Heart left ventricle (tissue), 16 donors: ENCODE data around the gene GOLGA6D. TPM values are rescaled to one million over a fixed set of nuclear protein-coding genes. Genes with fewer than 3 reads are reported as not detected.
"Not testable (repeated sequence)": the region's sequence is repeated elsewhere in the genome, so short reads cannot be mapped to it uniquely, and the experiment has no call there.

Experiments
- ATAC-seq, 4 donors: fragments of 200-7000 bp; cut with Tn5 transposase; one replicate each; pipeline ENCODE4 v1.9.1; 2020 to 2022; ENCODE audit warnings: moderate library complexity in 4 of 4, mild to moderate bottlenecking in 3 of 4, moderate number of reproducible peaks in 1 of 4
- DNase-seq, 5 donors: peaks; one replicate each; pipeline ENCODE4 v3.0.0-alpha.2; 2020
- H3K27ac ChIP-seq, 12 donors: fragments of 200-600 bp; sonication (generic) in 4 of 12; one replicate each; pipeline versions ENCODE4 v1.5.0 to v1.8.0; 2016 to 2022; ENCODE audit warnings: mild to moderate bottlenecking in 2 of 12
- H3K27me3 ChIP-seq, 9 donors: fragments of 200-600 bp; sonication (generic) in 2 of 9; one replicate each; pipeline versions ENCODE4 v1.5.1 to v1.8.0; 2016 to 2022; ENCODE audit warnings: mild to moderate bottlenecking in 3 of 9
- H3K36me3 ChIP-seq, 9 donors: fragments of 200-600 bp; sonication (generic) in 2 of 9; one replicate each; pipeline versions ENCODE4 v1.5.0 to v1.8.0; 2018 to 2022; ENCODE audit warnings: mild to moderate bottlenecking in 2 of 9
- H3K4me1 ChIP-seq, 12 donors: fragments of 200-600 bp; sonication (generic) in 4 of 12; one replicate each; pipeline versions ENCODE4 v1.5.0 to v1.8.0; 2016 to 2022; ENCODE audit warnings: mild to moderate bottlenecking in 3 of 12
- H3K4me3 ChIP-seq, 12 donors: fragments of 200-600 bp; sonication (generic) in 4 of 12; one replicate each; pipeline versions ENCODE4 v1.5.0 to v1.8.0; 2017 to 2022; ENCODE audit warnings: mild to moderate bottlenecking in 9 of 12, moderate library complexity in 4 of 12
- H3K9me3 ChIP-seq, 12 donors: fragments of 200-600 bp; sonication (generic) in 4 of 12; one replicate each; pipeline versions ENCODE4 v1.5.0 to v1.8.0; 2016 to 2022; ENCODE audit warnings: mild to moderate bottlenecking in 1 of 12
- CTCF ChIP-seq, 12 donors: fragments of 200-600 bp; sonication (generic) in 4 of 12; IDR thresholded peaks; one replicate each; pipeline versions ENCODE4 v1.5.0 to v1.8.0; 2018 to 2022; ENCODE audit warnings: antibody characterized with exemption in 12 of 12, mild to moderate bottlenecking in 5 of 12
- POLR2A ChIP-seq, 2 donors: fragments of 450-650 bp; IDR thresholded peaks; one replicate each; pipeline ENCODE4 v1.6.1; 2017; ENCODE audit warnings: antibody characterized with exemption in 2 of 2, mild to moderate bottlenecking in 2 of 2, moderate library complexity in 2 of 2
- WGBS, 4 donors: extraction: QIAGEN DNeasy Blood & Tissue Kit in 2 of 4; methylation state at CpG; one replicate each; pipeline versions ENCODE4 v1.1.5 to v1.1.7; 2013 to 2018; 5-methylcytosine and 5-hydroxymethylcytosine counted together
- intact Hi-C, 10 donors: fragments of 100-400 bp; cut with DNase I; formaldehyde crosslinking; loops; one replicate each; pipeline versions ENCODE4 v1.11.1 to v1.14.2; 2022
- polyA plus RNA-seq, 2 donors: library from polyadenylated mRNA; stranded (reverse); fragments of 200-250 nt; gene quantifications; one replicate each; pipeline ENCODE4 v1.2.3, GENCODE V29; 2013
- total RNA-seq, 9 donors: library from RNA; depleted of rRNA in 2 of 9; stranded (reverse); fragments of >200 nt in 2 of 9; fragmentation: NEBNext Ultra II Directional in 3 of 9; extraction: Animal tissue kit (Norgen Biotek cat#: 25700) in 3 of 9; gene quantifications; one replicate each; pipeline versions ENCODE4 v1.1.0 to v1.2.4, GENCODE V29; 2016 to 2023
- donor health status: ischemic (EF 13 %, LVEDD 7.1; RV severe dilation, severe dysfunction).
- donor health status: healthy with polysubstance abuse.
- donor health status: DM: no; HTN: yes; CAD: no.
- donor health status: DM: no; HTN: no; CAD: no.
- donor health status: ischemic (EF 25% LVEDD 6.9; RV normal size, moderate dysfunction).
- donor health status: ischemic (EF 25% LVEDD 5.7; RV mildly dilated, moderate dysfunction).
- donor health status: healthy.
- donor health status: DM: yes; HTN: yes; CAD: no.
- donor health status: ischemic (EF 35%, LVEDD 5.7; RV mildly dilated, moderate dysfunction).
- donor health status: nonischemic (EF 11% LVEDD 7.7; RV severe dilation, severe dysfunction).
- donor health status: DM: yes; HTN: yes; CAD: no.
- donor health status: PGD.
- donor health status: ischemic (EF 29% LVEDD 5.4; RV normal size, mild dysfunction).
- donor health status: nonischemic (EF 23%, LVEDD 6.1; RV moderate dilation, normal function).

The GOLGA6D gene
- total and polyA plus RNA-seq, 11 donors = not detected

GRCh38 chr15:75299311-75299688 is 16.7 kb downstream of the GOLGA6D start:
- H3K36me3 ChIP-seq, H3K4me1 ChIP-seq, H3K27ac ChIP-seq, H3K4me3 ChIP-seq, intact Hi-C loops, H3K9me3 ChIP-seq, H3K27me3 ChIP-seq: not testable (repeated sequence)
- WGBS, 4 donors = 17 to 33% (median 18%) methylated on average over 1 to 6 of the region's 6 CpGs
- peak; percentile 51 to 88 (median 83) for ATAC-seq
- peak; percentile 21 to 78 (median 46) for DNase-seq
- TF ChIP-seq CTCF (IDR thresholded peaks at IDR 0.05) = peak; percentile 33 to 65 (median 58)

GRCh38 chr15:75300026-75300425 is 17.4 kb downstream of the GOLGA6D start:
- not testable (repeated sequence) for H3K9me3 ChIP-seq, H3K4me3 ChIP-seq, ATAC-seq, DNase-seq, H3K4me1 ChIP-seq, H3K27ac ChIP-seq, H3K36me3 ChIP-seq
- 61 to 72% (median 71%) methylated on average over 5 to 6 of the region's 6 CpGs for WGBS, 4 donors
- H3K27me3 ChIP-seq = peaks cover 0 to 11% (median 0%) of the 10 kb centered on the region in 9 donors
- intact Hi-C loops = loop anchor here in 7 of 10 donors (10.0 kb wide), 3 partner anchors 265 to 1235 kb away; partner anchors contain the start of gene PPCDC (in 4 of the 7)

GRCh38 chr15:75302318-75302717 is 19.7 kb downstream of the GOLGA6D start:
- ATAC-seq = no peak

GRCh38 chr15:75302753-75303152 is 20.1 kb downstream of the GOLGA6D start:
- not testable (repeated sequence) for ATAC-seq, DNase-seq, H3K36me3 ChIP-seq, H3K27ac ChIP-seq, H3K4me1 ChIP-seq, H3K4me3 ChIP-seq, H3K9me3 ChIP-seq
- 86 to 90% (median 88%) methylated on average over 4 of the region's 4 CpGs for WGBS, 4 donors
- intact Hi-C loops = loop anchor here in 7 of 10 donors (10.0 kb wide), 3 partner anchors 268 to 1238 kb away; partner anchors contain the start of gene PPCDC (in 4 of the 7)
- peaks cover 0 to 30% (median 7%) of the 10 kb centered on the region in 9 donors for H3K27me3 ChIP-seq

More at GRCh38 chr15:75302318-75302717, 19.7 kb downstream of the GOLGA6D start:
- no peak for DNase-seq
- 79 to 93% (median 86%) methylated on average over 6 to 9 of the region's 9 CpGs for WGBS, 4 donors
- Histone ChIP-seq H3K4me1 (no peaks in the 10 kb centered on the region), H3K4me3 (no peak overlapping the region), H3K27me3 (peaks cover 0 to 28% (median 7%) of the 10 kb centered on the region in 9 donors), H3K9me3 (no peaks in the 10 kb centered on the region), H3K27ac (no peak overlapping the region), H3K36me3 (no peaks in the 10 kb centered on the region)
- TF ChIP-seq CTCF (IDR thresholded peaks at IDR 0.05) (no peak), POLR2A (IDR thresholded peaks at IDR 0.05) (no peak)
- intact Hi-C loops = loop anchor here in 7 of 10 donors (10.0 kb wide), 3 partner anchors 268 to 1238 kb away; partner anchors contain the start of gene PPCDC (in 4 of the 7)

- Histone ChIP-seq H3K4me3 (no peak overlapping the region), H3K9me3 (no peaks in the 10 kb centered on the region), H3K27ac (no peak overlapping the region), H3K27me3 (peaks cover 0 to 45% (median 11%) of the 10 kb centered on the region in 9 donors), H3K36me3 (no peaks in the 10 kb centered on the region), H3K4me1 (no peaks in the 10 kb centered on the region)
- TF ChIP-seq CTCF (IDR thresholded peaks at IDR 0.05) = no peak
- no peak for TF ChIP-seq POLR2A (IDR thresholded peaks at IDR 0.05)
- DNase-seq = no peak
- no peak for ATAC-seq
- intact Hi-C loops = loop anchor here in 7 of 10 donors (10.0 kb wide), 3 partner anchors 271 to 1241 kb away; partner anchors contain the start of gene PPCDC (in 4 of the 7)
- 64 to 74% (median 66%) methylated on average over 3 of the region's 3 CpGs for WGBS, 4 donors
Measured at GRCh38 chr15:75306188-75306587, 23.6 kb downstream of the GOLGA6D start.
